ENCODE results near the gene ATRIP. TPM values are rescaled to one million over a fixed set of nuclear protein-coding genes. Genes with fewer than 3 reads are reported as not detected.
A peak's percentile ranks its signal among the peaks of the same experiment; 100 is the strongest.

The ATRIP gene
- total RNA-seq, 1 donor from 2014 or later: 10.4 TPM

DNA sequence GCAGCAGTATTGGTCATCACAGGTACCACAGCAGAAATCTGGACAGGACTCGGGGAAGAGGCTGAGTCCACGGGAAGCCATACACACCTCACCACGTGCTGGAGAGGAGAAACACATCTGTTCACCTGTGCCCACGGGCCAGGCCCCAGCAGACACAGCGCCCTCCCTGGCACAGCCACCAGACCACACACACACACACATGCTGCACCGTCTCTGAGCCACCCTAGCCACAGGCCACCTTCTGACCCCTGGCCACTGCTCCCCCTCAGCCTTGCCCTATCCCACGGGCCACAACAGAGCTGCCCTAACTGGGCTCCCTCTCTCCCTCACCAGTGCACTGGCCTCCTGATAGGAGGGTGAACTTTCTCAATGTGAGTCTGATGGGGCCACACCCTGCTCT is 54.7 kb downstream of the ATRIP start:
- no peak for DNase-seq (ENCODE audit: low read depth)

DNA sequence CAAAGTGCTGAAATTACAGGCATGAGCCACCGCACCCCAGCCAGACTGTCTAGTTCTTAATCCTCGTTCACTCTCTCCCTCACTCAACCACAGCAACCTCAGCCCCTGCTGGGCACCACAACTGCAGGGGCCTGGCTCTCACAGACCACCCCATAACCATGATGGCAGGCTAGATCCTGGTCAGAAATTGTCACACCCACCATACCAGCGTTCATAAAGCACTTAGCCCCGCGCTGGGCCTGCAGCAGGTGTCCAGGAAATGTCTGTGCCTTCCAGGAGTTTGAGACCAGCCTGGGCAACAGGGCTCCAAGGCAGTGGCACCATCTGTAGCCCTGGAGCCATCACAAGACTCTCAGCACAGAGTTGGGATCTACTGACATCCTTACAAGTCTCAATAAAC is 55.6 kb downstream of the ATRIP start:
- DNase-seq (ENCODE audit: low read depth): no peak

DNA sequence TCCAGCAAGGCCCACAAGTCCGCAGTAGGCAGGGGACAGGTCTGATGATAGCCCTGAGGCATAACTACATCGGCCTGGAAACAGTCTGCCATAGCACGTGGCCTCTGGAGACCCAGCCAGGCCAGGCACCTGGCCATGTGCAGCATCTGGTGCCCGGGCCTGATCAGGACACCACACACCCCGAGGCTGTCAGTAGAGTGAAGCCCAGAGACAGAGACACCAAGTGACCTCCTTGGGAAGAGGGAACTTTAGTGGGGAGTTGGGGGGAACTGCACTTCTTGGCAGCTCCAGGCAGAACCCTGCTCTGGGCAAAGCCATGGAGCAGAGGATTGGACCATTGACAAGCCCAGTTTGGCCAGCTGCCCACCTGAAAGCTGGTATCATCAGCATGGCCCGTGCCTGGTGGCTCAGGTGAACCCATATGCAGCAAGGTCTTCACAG is 56.2 kb downstream of the ATRIP start:
- DNase-seq (ENCODE audit: low read depth): no peak

DNA sequence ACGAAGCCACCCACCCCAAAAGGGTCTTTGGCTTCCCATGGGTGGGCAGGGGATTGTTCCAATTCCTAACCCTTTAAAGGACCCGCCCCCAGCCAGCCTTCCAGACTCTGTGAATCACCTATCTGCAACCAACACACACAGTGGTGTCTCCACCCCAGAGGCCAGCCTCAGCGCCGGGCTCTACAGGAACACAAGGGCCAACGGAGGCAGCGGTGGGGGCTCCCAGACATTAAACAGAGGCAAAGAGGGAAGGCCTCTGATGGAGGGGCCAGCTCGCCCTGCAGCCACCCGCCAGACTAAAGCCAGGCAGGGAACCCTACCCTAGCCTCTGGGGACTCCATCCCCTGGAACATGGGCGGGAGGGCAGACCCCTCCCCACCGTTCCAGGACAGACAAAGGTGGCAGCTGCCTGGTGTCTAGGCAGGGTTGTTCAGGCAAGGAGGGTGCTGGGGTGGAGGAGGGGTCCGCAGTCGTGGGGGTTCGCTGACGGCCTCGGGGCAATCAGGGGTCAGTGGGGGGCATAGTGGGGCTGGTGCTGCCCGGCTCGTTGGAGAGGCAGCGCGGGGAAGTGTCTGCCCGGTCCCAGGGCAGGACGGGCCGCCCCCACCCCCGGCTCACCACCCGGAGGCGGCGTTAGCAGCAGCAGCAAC is 57.0 kb downstream of the ATRIP start:
- DNase-seq (ENCODE audit: low read depth): no peak

DNA sequence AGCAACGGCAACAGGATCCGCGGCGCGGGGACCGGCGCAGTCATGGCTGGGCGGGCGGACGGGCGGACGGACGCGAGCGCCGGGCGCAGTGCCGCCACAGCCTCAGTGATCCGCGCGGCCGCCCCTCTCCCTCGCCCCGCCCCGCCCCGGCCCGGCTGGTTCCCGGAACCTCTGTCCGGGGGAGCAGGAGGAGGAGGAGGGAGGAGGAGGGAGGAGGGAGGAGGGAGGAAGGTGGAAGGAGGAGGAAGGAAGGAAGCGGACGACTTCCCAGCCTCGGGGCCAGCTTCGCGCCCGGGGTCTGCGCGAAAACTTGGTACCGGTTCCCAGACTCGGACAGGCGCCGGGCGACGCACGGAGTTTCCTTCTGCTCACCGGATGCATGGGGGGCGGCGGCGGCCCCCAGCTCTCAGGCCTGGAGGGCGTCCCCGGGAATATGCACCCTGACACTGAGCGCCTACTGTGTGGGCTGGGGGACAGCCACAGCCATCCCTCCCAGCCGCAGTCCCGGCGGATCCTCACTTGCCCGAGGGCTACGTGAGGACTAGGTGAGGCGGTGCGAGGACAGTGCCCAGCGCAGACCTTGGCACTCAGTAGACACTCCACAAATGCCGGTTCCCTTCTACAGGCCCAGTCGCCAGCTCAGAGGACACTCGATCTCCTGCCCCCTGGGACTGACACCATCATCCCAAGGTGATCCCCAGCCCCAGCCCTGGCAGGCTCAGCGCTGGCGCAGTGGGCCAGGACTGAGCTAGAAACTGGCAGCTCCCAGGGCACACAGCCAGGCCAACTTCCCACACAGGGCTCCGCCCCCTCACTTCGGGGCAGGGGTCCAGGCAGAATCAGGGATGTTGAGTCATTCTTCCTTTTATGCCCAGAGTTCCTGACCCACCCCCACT is 57.8 kb downstream of the ATRIP start, which contains the start of gene SHISA5:
TSS of gene SHISA5 (minus strand) at position 124 of the 896 bp plus-strand sequence. CDS start at position 44, 80 bp downstream.
- peak; percentile 57 for DNase-seq (ENCODE audit: low read depth)

DNA sequence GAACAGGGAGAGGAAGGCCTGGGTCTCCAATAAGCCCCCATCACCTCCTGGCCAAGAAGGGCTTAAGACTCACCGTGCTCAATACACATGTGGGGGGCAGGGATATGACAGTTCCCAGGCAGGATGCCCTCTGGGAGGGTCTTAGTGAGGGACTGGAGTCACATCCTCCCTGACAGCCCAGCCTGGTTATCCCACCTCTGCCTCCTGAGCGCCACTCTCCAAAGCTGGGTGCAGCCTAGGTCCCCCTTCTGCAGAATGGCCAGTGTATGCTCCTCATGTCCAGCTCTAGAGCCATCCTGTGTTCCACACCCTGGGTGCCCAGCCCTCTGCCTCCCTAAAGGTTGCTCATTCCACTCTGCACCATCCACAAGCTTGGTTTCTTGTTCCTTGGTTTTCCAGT is 58.6 kb downstream of the ATRIP start:
- no peak for DNase-seq (ENCODE audit: low read depth)

DNA sequence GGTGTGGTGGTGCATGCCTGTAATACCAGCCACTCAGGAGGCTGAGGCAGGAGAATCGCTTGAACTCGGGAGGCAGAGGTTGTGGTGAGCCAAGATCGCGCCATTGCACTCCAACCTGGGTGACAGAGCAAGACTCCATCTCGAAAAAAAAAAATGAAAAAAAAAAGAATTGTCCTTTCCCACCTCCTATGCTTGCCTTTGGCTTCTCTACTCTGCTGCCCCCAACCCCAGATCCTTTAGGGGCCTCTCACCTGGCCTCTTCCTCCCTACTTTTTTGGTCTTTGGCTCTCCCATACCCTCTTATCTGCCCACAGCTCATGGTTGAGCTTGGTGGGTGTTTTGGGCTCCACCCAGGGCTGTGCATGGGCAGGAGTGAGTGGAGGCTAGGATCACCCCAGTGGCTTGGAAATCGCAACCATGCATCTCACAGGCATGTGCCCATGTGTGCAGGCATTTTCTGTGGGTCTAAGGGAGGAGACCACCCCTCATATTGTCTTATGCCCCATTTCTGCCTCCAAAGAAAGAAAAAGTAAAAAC is 59.5 kb downstream of the ATRIP start:
- DNase-seq (ENCODE audit: low read depth): no peak

DNA sequence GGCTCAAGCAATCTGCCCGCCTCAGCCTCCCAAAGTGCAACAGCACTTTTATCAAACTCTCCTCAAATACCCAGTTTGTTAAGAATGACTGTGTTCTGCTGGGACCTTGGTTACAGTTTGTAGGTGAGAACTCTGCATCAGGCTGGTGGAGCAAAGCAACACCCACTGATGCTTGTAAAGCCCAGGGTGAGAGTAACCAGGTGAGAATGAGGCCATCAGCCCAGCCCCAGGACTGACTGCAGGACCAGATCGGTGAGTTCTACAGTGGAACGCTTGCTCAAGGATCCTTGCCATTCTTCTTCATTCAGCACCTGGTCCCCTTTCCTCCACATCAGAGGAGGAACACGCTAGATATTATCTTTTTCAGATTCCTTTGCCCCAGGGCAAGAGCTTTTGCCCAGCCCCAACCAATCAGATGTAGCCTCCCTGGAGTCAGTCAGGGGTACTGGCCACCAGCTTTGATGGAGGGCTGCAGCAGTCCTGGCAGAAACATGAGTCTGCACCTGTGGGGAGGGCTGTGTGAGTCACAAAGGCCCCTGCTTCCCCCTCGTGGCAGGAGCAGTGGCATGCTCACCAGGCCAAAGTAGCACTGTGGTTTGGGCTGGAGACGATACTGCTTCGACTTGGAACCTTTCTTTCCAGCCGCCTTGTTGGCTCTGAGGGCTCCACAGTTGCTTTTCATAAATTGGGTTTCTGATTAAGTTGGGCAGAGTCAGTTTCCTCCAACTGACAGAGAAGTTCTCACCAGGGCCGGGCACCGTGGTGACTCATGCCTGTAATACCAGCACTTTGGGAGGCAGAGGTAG is 60.9 kb downstream of the ATRIP start:
- DNase-seq (ENCODE audit: low read depth): peak; percentile 85

DNA sequence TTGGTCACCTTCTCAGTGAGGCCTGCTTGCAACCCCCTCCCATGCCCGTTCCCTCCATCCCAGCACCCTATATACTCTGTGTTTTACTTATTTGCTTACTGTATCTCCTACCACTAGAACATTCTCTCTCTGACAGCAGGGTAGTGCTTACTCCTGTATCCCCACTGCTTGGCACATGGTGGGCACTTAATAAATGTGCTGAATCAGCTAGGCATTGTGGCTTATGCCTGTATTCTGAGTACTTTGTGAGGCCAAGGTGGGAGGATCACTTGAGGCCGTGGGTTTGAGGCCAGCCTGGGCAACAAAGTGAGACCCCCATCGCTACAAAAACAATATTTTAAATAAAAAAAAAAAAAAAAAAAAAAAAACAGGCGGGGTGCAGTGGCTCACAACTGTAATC is 65.0 kb downstream of the ATRIP start:
- DNase-seq (ENCODE audit: low read depth): no peak

DNA sequence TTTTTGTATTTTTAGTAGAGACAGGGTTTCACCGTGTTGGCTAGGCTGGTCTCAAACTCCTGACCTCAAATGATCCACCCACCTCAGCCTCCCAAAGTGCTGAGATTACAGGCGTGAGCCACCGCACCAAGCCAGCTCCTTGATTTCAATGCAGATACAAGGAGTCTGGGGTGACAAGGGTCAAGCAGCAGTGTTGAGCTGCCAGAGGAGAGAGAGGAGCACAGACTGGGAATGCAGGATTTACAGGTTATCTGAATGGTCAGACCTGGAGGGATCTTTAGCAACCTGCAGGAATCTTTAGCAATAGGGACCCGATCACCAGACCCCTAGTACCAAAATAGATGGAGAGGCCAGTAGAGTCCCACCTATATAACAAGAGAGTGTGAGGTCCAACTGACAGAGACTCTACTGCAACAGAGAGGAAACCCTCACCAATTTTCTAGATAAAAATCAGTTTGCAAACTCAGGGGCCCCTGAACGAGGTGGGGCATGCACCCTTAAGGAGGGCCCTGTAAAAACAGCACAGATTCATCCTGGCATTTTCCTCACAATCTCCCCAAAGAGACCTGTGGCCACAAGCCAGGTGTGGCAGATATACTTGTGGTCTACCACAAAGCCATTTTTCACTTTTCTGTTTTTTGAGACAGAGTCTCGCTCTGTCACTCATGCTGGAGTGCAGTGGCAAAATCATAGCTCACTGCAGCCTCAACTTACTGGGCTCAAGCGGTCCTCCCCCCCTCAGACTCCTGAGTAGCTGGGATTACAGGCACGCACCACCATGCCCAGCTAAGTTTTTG is 68.1 kb downstream of the ATRIP start:
- DNase-seq (ENCODE audit: low read depth): no peak

Other genes starting within 250 kb of the ATRIP start
- gene CAMP, start 223.2 kb upstream of the ATRIP start, total RNA-seq: not detected in 2 replicates
- gene ZNF589, start 205.6 kb upstream of the ATRIP start, total RNA-seq: 8.6 and 8.9 TPM in 2 replicates
- gene NME6, start 145.4 kb upstream of the ATRIP start, total RNA-seq: 21.0 and 24.1 TPM in 2 replicates
- gene SPINK8, start 113.1 kb upstream of the ATRIP start, total RNA-seq: not detected in 2 replicates
- 0.21 TPM in 1 of 2 replicates, not detected in the other for gene FBXW12, start 74.5 kb upstream of the ATRIP start, total RNA-seq
- 59.2 and 75.7 TPM in 2 replicates for gene PLXNB1, start 16.7 kb upstream of the ATRIP start, total RNA-seq
- gene CCDC51, start 6.6 kb upstream of the ATRIP start, total RNA-seq: 26.2 and 39.4 TPM in 2 replicates
- gene TMA7, start 6.5 kb upstream of the ATRIP start, total RNA-seq: 195 and 221 TPM in 2 replicates
- 87.2 and 101 TPM in 2 replicates for gene SHISA5, start 57.4 kb downstream of the ATRIP start, total RNA-seq
- 7.0 and 8.1 TPM in 2 replicates for gene PFKFB4, start 110.1 kb downstream of the ATRIP start, total RNA-seq
- 0.11 and 0.31 TPM in 2 replicates for gene UCN2, start 117.0 kb downstream of the ATRIP start, total RNA-seq
- gene COL7A1, start 148.6 kb downstream of the ATRIP start, total RNA-seq: 7.1 and 11.1 TPM in 2 replicates
- 390 and 418 TPM in 2 replicates for gene UQCRC1, start 162.9 kb downstream of the ATRIP start, total RNA-seq
- gene TMEM89, start 175.0 kb downstream of the ATRIP start, total RNA-seq: not detected in 2 replicates
- 18.0 and 23.2 TPM in 2 replicates for gene SLC26A6, start 188.7 kb downstream of the ATRIP start, total RNA-seq
- 2.0 and 3.2 TPM in 2 replicates for gene CELSR3, start 216.1 kb downstream of the ATRIP start, total RNA-seq
- gene NCKIPSD, start 239.2 kb downstream of the ATRIP start, total RNA-seq: 23.8 and 45.5 TPM in 2 replicates